ENCODE measurements around the gene AGPAT4.

Gene AGPAT4

GRCh38 chr6:161088676-161089328, 185.1 kb downstream of the AGPAT4 start:
- TF ChIP-seq CTCF (IDR thresholded peaks at IDR 0.05; ENCODE audit: control insufficient read depth, extremely low read depth, insufficient read depth) = no peak
- DNase-seq (ENCODE audit: low read depth) = no peak
- no peak overlapping the region for H3K4me3 ChIP-seq (ENCODE audit: low read depth, low read length)

- DNase-seq (ENCODE audit: low read depth) = no peak
- H3K4me3 ChIP-seq (ENCODE audit: low read depth, low read length) = no peak overlapping the region
- no peak for TF ChIP-seq CTCF (IDR thresholded peaks at IDR 0.05; ENCODE audit: control insufficient read depth, extremely low read depth, insufficient read depth)
These were observed 188.6 kb downstream of the AGPAT4 start for GRCh38 chr6:161085246-161085645.

GRCh38 chr6:161082215-161082614, 191.6 kb downstream of the AGPAT4 start:
- TF ChIP-seq CTCF (IDR thresholded peaks at IDR 0.05; ENCODE audit: control insufficient read depth, extremely low read depth, insufficient read depth) = no peak
- no peak for DNase-seq (ENCODE audit: low read depth)
- H3K4me3 ChIP-seq (ENCODE audit: low read depth, low read length) = no peak overlapping the region

- DNase-seq (ENCODE audit: low read depth) = no peak
- H3K4me3 ChIP-seq (ENCODE audit: low read depth, low read length) = no peak overlapping the region
- TF ChIP-seq CTCF (IDR thresholded peaks at IDR 0.05; ENCODE audit: control insufficient read depth, extremely low read depth, insufficient read depth) = no peak
These were observed 193.4 kb downstream of the AGPAT4 start for GRCh38 chr6:161080263-161080970.
